ENCODE results near the gene SH2D2A. TPM values are rescaled to one million over a fixed set of nuclear protein-coding genes. Genes with fewer than 3 reads are reported as not detected.

SH2D2A gene
- total and polyA plus RNA-seq, 9 of the 15 experiments (the other 6 are each of a cell fraction or from before 2014, with no cell fraction given) = 0.89 to 33.6 (median 6.9) TPM

DNA sequence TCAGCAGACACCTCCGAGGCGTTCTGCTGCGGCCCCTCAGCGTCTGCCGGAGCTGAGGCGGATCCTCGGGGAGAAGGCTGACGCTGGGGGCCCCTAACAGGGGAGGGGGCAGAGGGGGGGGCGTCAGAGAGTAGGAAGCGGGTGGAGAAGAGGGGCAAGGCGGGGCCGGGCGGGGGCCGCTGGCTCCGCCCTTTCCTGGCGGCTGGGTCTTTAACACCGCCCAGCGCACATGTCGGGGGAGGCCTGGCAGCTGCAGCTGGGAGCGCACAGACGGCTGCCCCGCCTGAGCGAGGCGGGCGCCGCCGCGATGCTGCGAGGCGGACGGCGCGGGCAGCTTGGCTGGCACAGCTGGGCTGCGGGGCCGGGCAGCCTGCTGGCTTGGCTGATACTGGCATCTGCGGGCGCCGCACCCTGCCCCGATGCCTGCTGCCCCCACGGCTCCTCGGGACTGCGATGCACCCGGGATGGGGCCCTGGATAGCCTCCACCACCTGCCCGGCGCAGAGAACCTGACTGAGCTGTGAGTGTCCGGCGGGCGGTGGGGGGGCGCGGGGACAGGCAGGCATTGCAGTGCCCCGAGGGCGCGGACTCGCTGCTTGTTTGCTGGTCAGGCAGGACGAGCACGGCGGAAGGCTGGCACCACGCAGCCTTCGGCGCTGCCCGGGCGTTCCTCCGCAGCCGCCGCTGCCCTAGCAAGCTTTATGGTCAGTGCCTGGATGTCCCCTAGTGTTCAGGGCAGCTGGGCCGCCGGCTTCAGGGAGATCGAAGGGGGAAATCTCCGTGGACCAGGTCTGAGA is 44.2 kb upstream of the SH2D2A start, which contains the start of gene NTRK1 (continued):
- no peak for TF ChIP-seq CAMTA2 (CRISPR knock-in tag; conservative IDR thresholded peaks at IDR 0.05)
- no peak for TF ChIP-seq PRPF4 (IDR thresholded peaks at IDR 0.05; ENCODE audit: insufficient read depth, low read depth, low read length, poor library complexity, severe bottlenecking)
- TF ChIP-seq RBFOX2 (IDR thresholded peaks at IDR 0.05; ENCODE audit: low read depth, low read length) = peak; percentile 59
- no peak for TF ChIP-seq MEF2D (tag; conservative IDR thresholded peaks at IDR 0.05; ENCODE audit: low read depth)
- TF ChIP-seq KDM5B (IDR thresholded peaks at IDR 0.05; ENCODE audit: insufficient replicate concordance, low read depth, low read length) = peak; percentile 19
- no peak for TF ChIP-seq ZNF134 (CRISPR knock-in tag; conservative IDR thresholded peaks at IDR 0.05)
- no peak for TF ChIP-seq ZBTB43 (CRISPR knock-in tag; IDR thresholded peaks at IDR 0.05)
- TF ChIP-seq, protein P1, sequence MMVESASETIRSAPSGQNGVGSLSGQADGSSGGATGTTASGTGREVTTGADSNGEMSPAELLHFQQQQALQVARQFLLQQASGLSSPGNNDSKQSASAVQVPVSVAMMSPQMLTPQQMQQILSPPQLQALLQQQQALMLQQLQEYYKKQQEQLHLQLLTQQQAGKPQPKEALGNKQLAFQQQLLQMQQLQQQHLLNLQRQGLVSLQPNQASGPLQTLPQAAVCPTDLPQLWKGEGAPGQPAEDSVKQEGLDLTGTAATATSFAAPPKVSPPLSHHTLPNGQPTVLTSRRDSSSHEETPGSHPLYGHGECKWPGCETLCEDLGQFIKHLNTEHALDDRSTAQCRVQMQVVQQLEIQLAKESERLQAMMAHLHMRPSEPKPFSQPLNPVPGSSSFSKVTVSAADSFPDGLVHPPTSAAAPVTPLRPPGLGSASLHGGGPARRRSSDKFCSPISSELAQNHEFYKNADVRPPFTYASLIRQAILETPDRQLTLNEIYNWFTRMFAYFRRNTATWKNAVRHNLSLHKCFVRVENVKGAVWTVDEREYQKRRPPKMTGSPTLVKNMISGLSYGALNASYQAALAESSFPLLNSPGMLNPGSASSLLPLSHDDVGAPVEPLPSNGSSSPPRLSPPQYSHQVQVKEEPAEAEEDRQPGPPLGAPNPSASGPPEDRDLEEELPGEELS (CRISPR knock-in tag; IDR thresholded peaks at IDR 0.05; ENCODE audit: borderline replicate concordance) = no peak
- no peak for TF ChIP-seq C11orf30 (IDR thresholded peaks at IDR 0.05; ENCODE audit: low read depth)
- TF ChIP-seq ZNF197 (CRISPR knock-in tag; IDR thresholded peaks at IDR 0.05; ENCODE audit: low read depth) = no peak
- no peak for TF ChIP-seq ZNF133 (CRISPR knock-in tag; IDR thresholded peaks at IDR 0.05)
- TF ChIP-seq SAFB (IDR thresholded peaks at IDR 0.05; ENCODE audit: borderline replicate concordance, low read depth, low read length) = no peak
- TF ChIP-seq BHLHE40 (IDR thresholded peaks at IDR 0.05; ENCODE audit: low read length) = peak; percentile 41; the same call in 1 of the 2 replicates
- no peak for TF ChIP-seq ILK (tag; IDR thresholded peaks at IDR 0.05; ENCODE audit: borderline replicate concordance, low read depth)
- no peak for TF ChIP-seq HMGXB4 (CRISPR knock-in tag; IDR thresholded peaks at IDR 0.05)
- TF ChIP-seq, protein P2, sequence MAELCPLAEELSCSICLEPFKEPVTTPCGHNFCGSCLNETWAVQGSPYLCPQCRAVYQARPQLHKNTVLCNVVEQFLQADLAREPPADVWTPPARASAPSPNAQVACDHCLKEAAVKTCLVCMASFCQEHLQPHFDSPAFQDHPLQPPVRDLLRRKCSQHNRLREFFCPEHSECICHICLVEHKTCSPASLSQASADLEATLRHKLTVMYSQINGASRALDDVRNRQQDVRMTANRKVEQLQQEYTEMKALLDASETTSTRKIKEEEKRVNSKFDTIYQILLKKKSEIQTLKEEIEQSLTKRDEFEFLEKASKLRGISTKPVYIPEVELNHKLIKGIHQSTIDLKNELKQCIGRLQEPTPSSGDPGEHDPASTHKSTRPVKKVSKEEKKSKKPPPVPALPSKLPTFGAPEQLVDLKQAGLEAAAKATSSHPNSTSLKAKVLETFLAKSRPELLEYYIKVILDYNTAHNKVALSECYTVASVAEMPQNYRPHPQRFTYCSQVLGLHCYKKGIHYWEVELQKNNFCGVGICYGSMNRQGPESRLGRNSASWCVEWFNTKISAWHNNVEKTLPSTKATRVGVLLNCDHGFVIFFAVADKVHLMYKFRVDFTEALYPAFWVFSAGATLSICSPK (IDR thresholded peaks at IDR 0.05; ENCODE audit: borderline replicate concordance) = no peak
- TF ChIP-seq HDAC1 (IDR thresholded peaks at IDR 0.05) = no peak
- no peak for TF ChIP-seq RBM25 (IDR thresholded peaks at IDR 0.05; ENCODE audit: low read depth, low read length, severe bottlenecking)
- no peak for TF ChIP-seq TCFL5 (CRISPR knock-in tag; conservative IDR thresholded peaks at IDR 0.05)
- no peak for TF ChIP-seq MED1 (CRISPR knock-in tag; IDR thresholded peaks at IDR 0.05; ENCODE audit: borderline replicate concordance)
- peak; percentile 60; the same call in 1 of the 2 replicates for TF ChIP-seq FOXP1 (CRISPR knock-in tag; IDR thresholded peaks at IDR 0.05)

All from K562 (cell line).